AG10803 (cell line): Measurements from ENCODE around the gene UBE2J2.

ENCODE experiments used
- DNase-seq: peaks from one replicate; pipeline ENCODE4 v3.0.0; 2010; ENCODE audit warnings: low read depth
- H3K4me3 ChIP-seq: 2 replicates; pipeline ENCODE4 v1.5.1; 2011; ENCODE audit warnings: mild to moderate bottlenecking, low read length, control low read depth
- TF ChIP-seq, protein P1 (sequence below): conservative IDR thresholded peaks from 2 replicates; pipeline ENCODE4 v1.5.1; 2011; ENCODE audit warnings: mild to moderate bottlenecking, low read length, control low read depth, inconsistent platforms

The UBE2J2 gene

DNA sequence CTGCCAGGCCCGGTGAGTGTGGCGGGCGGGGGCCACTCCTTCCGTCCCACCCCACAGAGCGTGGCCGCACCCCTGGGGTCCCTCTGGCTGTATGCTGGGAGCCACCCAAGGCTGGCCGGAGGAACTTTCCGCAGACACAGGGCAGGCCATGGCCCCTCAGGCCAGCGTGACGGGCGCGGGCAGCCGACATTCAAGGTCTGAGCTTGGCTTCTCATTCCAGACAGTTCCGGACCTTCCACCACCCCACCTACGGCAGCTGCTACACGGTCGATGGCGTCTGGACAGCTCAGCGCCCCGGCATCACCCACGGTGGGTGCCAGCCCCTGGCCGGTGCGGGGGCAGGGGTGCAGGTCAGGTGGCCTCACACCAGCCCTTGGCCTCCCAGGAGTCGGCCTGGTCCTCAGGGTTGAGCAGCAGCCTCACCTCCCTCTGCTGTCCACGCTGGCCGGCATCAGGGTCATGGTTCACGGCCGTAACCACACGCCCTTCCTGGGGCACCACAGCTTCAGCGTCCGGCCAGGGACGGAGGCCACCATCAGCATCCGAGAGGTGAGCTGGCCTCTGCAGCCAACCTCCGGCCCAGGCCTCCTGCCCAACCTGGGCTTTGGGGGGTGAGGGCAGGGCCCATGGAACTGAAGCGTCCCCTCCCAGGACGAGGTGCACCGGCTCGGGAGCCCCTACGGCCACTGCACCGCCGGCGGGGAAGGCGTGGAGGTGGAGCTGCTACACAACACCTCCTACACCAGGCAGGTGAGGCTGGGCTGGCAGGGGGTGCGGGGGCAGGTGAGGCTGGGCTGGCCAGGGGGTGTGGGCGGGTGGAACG, 13.8 kb upstream of the UBE2J2 start:
- TF ChIP-seq, protein P1, sequence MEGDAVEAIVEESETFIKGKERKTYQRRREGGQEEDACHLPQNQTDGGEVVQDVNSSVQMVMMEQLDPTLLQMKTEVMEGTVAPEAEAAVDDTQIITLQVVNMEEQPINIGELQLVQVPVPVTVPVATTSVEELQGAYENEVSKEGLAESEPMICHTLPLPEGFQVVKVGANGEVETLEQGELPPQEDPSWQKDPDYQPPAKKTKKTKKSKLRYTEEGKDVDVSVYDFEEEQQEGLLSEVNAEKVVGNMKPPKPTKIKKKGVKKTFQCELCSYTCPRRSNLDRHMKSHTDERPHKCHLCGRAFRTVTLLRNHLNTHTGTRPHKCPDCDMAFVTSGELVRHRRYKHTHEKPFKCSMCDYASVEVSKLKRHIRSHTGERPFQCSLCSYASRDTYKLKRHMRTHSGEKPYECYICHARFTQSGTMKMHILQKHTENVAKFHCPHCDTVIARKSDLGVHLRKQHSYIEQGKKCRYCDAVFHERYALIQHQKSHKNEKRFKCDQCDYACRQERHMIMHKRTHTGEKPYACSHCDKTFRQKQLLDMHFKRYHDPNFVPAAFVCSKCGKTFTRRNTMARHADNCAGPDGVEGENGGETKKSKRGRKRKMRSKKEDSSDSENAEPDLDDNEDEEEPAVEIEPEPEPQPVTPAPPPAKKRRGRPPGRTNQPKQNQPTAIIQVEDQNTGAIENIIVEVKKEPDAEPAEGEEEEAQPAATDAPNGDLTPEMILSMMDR = no peak
- no peak overlapping the region for H3K4me3 ChIP-seq
- DNase-seq = no peak

DNA sequence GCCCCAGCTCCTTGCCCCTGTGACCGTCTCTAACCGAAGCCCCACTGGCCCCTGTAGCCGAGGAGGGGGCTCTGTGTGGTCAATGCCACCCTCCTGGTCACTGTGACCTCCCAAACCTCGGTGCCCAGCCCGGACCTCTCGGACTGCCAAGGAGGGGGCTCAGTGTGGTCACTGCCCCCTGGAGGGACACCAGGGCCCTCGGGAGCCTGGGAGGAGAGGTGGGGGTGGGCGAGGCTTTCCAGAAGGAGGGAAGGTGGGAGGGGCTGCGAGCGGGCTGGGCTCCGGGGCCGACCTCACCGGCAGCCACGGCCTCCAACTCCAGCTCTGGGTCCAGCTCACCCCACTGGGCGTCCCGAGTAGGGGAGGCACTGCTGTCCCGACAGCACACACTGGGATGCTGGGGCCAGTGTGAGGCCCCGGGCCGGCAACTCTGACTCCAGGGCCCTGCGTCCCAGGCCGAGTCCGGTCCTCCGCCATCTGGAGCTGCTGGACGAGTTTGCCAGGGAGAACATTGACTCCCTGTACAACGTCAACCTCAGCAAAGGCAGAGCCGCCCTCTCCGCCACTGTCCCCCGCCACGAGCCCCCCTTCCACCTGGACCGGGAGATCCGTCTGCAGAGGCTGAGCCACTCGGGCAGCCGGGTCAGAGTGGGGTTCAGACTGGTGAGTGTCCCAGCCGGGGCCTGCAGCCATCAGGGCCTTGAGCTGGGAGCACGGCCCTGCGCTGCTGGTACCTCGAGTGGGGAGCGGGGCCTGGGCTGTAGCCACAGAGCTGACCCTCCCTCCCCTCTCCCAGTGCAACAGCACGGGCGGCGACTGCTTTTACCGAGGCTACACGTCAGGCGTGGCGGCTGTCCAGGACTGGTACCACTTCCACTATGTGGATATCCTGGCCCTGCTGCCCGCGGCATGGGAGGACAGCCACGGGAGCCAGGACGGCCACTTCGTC, 12.9 kb upstream of the UBE2J2 start:
- TF ChIP-seq, protein P1 = no peak
- H3K4me3 ChIP-seq = no peak overlapping the region
- no peak for DNase-seq

DNA sequence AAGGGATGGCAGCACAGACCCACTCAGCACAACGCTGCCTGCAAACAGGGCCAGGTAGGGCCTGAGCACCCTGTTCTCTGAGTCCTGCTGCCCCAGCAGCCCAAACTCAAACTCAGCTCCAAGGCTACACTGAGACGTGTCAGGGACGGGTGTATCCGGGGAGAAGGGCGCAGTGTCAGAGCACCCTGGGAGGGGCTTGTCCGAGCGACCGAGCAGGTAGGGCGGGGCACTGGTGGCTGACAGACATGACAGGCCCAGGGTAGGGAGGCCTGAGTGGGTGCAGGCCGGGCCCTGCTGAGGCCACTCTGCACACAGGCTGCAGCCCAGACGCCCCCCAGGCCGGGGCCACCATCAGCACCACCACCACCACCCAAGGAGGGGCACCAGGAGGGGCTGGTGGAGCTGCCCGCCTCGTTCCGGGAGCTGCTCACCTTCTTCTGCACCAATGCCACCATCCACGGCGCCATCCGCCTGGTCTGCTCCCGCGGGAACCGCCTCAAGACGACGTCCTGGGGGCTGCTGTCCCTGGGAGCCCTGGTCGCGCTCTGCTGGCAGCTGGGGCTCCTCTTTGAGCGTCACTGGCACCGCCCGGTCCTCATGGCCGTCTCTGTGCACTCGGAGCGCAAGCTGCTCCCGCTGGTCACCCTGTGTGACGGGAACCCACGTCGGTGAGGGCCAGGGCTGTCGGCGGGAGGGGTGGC, 12.1 kb upstream of the UBE2J2 start:
- no peak for DNase-seq
- H3K4me3 ChIP-seq = no peak overlapping the region

DNA sequence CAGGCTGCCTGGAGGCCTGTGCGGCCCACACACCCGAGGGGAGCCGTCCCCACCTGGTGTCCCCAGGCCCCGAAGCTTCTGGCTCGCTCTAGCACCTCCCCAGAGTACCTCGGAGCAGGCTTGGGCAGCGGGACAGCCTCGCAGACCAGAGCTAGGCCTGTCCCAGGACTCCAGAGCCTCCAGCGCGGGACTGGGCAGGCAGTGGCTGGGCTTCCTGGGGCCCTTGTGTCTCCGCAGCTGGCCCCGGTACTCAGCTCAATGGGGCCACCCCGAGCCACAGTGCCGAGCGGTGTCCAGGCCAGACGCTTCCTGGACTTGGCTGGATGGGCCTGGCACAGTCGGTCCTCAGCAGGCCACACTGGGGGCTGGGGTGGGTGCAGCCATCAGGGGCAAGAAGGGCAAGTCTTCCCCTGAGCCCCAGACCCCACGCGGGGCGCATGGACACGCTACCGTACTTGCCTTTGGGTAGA, 11.5 kb upstream of the UBE2J2 start:
- DNase-seq = no peak
- TF ChIP-seq, protein P1 = no peak
- H3K4me3 ChIP-seq = no peak overlapping the region

More for the DNA sequence above, 12.1 kb upstream of the UBE2J2 start:
- TF ChIP-seq, protein P1 = no peak

DNA sequence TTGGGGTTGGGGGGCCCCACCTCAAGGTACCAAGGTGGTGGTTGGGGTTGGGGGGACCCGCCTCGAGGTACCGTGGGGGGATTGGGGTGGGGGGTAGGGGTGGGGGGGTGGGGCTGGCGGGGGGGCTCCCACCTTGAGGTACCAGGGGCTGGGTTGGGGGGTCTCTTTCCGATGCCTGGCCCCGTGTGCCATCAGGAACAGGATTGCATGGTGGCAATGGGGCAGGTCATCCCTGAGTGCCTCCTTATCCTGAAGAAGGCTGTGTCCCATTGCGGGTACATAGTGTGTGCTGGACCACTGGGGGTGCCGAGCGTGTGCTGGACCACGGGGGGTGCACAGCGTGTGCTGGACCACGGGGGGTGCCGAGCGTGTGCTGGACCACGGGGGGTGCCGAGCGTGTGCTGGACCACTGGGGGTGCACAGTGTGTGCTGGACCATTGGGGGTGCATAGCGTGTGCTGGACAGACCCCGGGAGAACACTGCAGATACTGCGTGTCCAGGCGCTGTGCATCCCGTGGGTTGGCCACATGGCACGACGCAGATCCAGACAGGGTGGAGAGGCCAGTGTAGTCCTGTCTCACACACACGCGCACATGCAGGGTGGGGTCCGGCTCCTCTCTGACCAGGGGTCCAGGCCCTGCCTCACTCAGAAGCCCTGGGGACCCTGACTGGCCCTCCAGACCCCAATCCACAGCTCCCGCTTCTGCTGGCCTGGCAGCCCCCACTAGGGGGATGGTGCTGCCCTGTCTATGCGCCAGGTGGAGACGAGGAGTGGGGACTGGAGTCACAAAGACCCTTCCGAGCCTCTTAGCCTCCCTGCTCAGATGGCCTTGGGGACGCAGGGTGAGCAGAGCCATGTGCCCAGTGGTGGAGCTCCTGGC, 10.8 kb upstream of the UBE2J2 start:
- no peak overlapping the region for H3K4me3 ChIP-seq
- DNase-seq = no peak
- TF ChIP-seq, protein P1 = no peak

DNA sequence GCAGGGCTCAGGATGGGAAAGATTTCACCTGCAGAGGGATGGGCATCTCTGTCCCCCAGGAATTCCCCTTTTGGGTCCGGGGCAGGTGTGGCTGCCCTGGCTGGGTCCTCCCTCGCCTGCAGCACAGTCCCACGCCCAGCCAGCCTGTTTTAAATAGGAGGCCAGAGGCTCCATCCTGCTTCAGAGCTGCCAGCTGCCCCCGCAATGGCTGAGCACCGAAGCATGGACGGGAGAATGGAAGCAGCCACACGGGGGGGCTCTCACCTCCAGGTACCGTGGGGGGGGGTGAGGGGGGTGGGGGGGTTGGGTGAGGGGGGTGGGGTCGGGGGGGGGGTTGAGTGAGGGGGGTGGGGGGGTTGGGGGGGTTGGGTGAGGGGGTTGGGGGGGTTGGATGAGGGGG, 10.2 kb upstream of the UBE2J2 start:
- H3K4me3 ChIP-seq = no peak overlapping the region
- no peak for DNase-seq
- TF ChIP-seq, protein P1 = no peak
